Measurements from ENCODE around the gene HTR1B.

HTR1B gene, protein sequence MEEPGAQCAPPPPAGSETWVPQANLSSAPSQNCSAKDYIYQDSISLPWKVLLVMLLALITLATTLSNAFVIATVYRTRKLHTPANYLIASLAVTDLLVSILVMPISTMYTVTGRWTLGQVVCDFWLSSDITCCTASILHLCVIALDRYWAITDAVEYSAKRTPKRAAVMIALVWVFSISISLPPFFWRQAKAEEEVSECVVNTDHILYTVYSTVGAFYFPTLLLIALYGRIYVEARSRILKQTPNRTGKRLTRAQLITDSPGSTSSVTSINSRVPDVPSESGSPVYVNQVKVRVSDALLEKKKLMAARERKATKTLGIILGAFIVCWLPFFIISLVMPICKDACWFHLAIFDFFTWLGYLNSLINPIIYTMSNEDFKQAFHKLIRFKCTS

DNA sequence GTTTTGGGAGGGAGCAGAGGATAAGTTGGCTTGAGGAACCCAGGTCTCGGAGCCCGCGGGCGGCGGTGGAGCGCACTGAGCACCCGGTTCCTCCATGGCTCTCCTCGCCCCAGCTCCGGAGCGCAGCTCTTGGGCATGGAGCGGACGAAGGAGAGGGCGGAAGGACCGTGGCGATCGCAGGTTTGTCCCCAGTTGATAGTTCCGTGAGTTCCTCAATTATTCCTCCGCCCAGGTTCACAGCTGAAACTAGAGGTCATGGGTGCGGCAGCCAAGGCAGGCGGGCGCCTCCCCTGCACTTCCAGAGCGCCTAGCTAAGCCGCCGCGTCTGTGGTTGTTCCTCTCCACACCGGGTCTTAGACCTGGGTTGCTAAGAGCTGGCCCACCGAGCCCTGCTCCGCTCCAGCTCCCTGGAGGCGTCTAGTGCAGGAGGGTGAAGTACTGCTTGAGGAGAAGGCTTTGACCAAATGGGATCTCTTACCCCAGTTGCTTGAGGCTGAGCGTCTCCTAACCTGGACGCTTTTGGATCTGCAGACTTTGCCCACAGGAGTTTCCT lies at the start of gene HTR1B:
Gene HTR1B, minus strand, starts transcription at position 184 of the 553 bp plus-strand sequence. Its CDS starts 88 bp downstream, at position 96.
- FAIRE-seq (no peak), DNase-seq (ENCODE audit: insufficient read length, low spot score) (no peak)
- TF ChIP-seq POLR2A (IDR thresholded peaks at IDR 0.05; ENCODE audit: low read depth, low read length), result no peak

DNA sequence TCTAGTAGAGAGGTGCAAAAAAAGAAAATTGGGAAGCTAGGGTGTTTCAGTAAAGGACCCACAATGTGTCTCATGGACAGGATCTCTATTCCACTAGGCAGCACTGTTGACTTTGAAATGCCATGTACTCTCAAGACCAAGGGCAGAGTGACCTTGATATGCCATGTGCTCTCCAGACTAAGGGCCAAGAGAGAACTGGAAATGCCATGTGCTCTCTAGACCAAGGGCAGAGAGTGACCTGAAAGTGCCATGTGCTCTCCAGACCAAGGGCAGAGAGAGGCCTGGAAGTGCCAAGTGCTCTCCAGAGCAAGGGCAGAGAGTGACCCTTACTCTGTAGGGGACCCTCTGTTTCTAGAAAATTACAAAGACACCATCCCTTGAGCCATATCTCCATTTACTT lies 49.3 kb upstream of the HTR1B start:
- TF ChIP-seq POLR2A (IDR thresholded peaks at IDR 0.05; ENCODE audit: low read depth, low read length), result no peak
- FAIRE-seq, result no peak
- DNase-seq (ENCODE audit: insufficient read length, low spot score), result no peak

DNA sequence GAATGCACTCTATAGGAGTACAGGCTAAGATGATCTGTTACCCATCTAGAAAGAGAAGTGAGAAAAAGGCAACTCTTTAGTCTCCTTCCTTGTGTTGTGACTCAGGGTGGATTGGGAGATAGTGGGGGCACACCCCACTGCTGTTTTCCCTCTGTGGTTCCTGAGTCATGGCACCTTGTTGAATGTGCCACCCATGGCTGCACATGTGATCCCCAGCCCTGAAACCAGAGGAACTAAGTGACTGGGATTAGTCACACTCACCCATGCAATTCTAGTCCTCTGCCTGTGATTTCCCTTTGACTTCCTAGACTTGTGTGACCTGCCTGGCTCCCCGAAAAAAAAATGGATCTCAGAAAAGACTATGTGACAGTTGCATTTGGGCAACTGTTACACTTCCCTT lies 48.6 kb upstream of the HTR1B start:
- DNase-seq (ENCODE audit: insufficient read length, low spot score) (no peak), FAIRE-seq (no peak)
- TF ChIP-seq POLR2A (IDR thresholded peaks at IDR 0.05; ENCODE audit: low read depth, low read length), result no peak

DNA sequence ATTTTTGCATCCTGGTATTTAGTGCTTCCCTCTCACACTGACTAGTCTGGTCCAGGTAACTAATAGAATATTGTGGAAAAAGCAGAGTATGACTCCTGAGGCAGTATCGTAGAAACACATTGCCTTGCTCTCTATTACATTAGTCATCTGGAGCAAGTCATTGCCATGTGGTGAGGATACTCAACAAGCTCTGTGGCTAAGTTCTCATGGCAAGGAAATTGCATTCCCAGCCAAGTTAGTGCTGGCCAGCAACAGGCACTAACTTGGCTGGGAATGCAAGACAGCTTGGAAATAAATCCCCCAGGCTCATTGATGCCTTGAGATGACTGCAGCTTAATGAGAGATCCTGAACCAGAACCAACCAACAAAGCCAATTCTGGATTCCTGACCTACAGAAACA lies 39.7 kb upstream of the HTR1B start:
- FAIRE-seq, result no peak
- TF ChIP-seq POLR2A (IDR thresholded peaks at IDR 0.05; ENCODE audit: low read depth, low read length), result no peak

DNA sequence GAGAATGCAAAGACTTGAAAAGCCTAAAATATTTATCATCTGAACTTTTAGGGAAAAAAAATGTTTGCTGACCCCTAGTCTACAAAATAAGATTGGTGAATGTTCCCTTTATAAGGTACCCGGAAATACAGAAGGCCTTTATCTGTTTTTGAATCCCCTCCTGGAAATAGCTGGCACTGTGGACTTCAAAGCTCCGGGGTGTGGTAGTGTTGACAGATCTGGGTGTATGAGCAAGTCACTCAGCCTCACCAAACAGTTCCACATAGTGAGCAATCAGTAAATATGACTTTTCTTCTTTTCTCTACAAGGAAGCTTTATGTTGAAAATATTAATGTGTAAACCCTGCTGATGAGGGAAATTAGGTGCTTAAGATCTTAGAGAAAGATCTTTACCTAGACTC lies 29.2 kb upstream of the HTR1B start:
- no peak for FAIRE-seq
- DNase-seq (ENCODE audit: insufficient read length, low spot score), result no peak
- TF ChIP-seq POLR2A (IDR thresholded peaks at IDR 0.05; ENCODE audit: low read depth, low read length), result no peak

More for the DNA sequence above, 39.7 kb upstream of the HTR1B start:
- DNase-seq (ENCODE audit: insufficient read length, low spot score), result no peak

DNA sequence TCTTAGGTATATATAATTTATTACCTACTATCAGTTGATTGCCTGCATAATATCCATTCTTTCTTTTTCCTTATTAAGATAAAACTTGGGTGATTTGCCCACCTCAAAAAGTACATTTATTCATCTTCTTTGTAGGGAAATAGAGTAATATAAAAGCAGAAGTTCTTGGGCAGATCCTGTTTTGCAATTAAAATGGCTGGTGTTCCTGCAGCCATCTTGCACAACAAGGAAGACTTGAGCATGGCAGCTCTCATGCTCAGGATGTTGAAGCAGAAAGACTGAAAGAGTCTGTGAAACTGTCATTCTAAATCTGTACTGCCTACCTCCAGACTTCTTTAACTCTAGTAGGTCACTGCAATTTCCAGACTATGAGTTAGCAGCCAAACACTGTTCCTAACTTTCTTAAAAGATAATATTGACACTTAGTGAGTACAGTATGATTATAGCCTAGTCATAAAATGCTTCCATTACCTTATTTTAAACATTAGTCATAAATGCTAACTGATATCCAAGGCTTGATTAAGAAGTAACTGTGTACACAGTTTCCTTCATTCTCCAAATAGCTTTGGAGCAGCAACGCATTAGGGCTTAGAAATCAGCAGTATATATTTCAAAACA lies 24.6 kb upstream of the HTR1B start:
- no peak for TF ChIP-seq POLR2A (IDR thresholded peaks at IDR 0.05; ENCODE audit: low read depth, low read length)
- DNase-seq (ENCODE audit: insufficient read length, low spot score) (no peak), FAIRE-seq (no peak)

DNA sequence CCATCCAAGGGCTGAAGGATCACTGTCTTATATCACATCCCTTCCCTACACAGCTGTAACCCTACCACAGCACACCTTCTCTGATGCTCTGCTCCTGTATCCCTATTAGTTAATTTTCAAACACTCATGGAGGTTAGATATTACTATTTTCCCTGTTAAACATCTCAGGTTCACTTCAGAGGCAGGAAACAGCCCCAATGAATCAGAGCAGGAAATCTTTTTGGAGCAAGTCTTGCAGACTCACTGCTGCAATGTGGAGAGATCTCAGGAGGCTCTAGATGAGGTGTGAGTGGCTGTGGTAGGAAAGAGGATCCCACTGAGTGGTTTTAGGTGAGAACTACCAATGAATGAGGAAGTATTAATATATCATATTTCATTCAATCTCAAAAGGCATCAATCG lies 19.7 kb upstream of the HTR1B start:
- TF ChIP-seq POLR2A (IDR thresholded peaks at IDR 0.05; ENCODE audit: low read depth, low read length), result no peak
- no peak for FAIRE-seq
- DNase-seq (ENCODE audit: insufficient read length, low spot score), result no peak

DNA sequence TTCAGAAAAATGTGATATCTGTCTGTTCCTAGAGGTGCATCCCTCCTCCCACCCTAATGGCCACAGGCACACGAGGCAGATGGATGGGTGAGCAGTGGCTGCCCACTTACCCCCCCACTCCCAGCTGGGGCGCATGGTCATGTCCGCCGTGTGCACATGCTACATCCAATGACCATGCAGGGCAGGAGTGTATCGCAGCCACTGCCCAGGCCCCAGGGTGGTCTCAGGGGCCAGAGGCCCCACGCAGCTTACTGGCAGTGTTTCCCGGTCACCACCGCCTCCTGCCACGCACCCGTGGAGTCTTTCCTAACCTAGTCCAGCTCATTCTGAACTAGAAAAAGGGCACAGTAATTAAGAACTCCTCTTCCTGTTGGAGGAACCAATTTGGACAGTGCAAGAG lies 11.7 kb upstream of the HTR1B start:
- no peak for DNase-seq (ENCODE audit: insufficient read length, low spot score)
- FAIRE-seq, result no peak
- TF ChIP-seq POLR2A (IDR thresholded peaks at IDR 0.05; ENCODE audit: low read depth, low read length), result no peak

DNA sequence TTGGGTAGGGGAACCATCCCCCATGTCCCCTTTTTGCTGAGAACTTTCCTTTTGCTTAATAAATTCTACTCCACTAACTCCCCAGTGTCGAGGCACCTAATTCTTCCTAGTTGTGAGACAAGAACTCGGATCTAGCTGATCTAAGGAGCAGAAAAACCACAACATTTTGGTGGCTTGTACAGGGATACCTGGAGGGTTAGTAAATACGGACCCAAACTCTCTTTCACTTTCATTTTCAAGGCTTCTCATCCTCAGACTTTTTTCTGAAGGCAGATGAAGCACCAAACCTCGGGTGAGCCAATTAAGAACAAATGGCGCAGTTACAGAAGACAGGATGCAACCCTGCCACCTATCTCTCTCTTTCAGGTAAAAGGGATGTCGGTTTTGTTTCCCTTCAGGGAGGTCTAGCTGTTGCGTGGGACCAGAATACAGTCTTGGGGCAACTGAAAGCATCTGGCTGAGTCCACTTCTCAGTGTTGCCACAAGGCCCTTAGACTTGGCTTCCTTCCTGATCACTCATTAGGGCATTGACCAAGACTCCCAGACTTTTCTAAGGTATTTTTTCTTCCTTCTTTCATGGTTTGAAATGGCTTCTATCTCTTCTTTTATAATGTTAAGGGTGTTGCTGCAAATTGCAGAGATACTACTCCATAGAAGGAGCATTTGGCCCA lies 11.1 kb upstream of the HTR1B start:
- TF ChIP-seq POLR2A (IDR thresholded peaks at IDR 0.05; ENCODE audit: low read depth, low read length), result no peak
- FAIRE-seq, result no peak
- DNase-seq (ENCODE audit: insufficient read length, low spot score), result no peak

DNA sequence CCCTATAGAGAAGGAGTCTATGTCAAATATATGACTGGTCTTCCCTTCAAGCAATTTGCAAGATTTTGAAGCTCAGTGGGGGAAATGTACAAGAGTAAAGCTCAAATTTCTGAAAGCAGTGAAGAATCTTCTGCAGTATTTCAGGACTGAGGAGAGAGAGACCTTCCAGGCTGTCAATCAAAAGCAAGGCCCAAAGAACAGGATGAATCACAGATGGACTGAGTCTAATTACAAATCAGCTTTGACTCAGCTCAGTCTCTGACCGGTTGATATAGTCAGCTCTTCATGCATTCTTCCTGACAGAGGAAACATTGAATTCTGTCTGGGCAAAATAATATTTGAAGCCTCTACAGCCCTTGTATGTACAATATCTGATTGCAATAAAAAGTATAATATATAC lies 7.7 kb upstream of the HTR1B start:
- TF ChIP-seq POLR2A (IDR thresholded peaks at IDR 0.05; ENCODE audit: low read depth, low read length), result no peak
- DNase-seq (ENCODE audit: insufficient read length, low spot score) (no peak), FAIRE-seq (no peak)

DNA sequence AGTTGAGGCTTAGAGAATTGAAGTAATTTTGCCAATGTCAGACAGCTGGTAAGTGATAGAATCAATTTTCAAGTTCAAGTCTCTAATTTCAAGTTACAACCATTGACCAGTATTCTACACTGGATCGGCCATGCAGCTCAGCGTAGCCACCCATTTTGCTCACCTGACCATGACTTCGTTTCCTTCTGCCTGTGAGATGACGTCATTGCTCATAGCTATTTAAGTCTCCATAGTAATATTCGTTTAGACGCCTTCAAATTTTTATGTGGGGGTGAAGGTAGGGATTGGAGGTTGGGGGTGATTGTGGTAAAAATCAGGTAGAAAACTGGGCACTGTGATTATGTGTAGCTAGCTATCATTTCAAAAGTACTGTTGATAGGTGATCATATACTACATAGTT lies 5.6 kb upstream of the HTR1B start:
- TF ChIP-seq POLR2A (IDR thresholded peaks at IDR 0.05; ENCODE audit: low read depth, low read length), result no peak
- FAIRE-seq (no peak), DNase-seq (ENCODE audit: insufficient read length, low spot score) (no peak)

DNA sequence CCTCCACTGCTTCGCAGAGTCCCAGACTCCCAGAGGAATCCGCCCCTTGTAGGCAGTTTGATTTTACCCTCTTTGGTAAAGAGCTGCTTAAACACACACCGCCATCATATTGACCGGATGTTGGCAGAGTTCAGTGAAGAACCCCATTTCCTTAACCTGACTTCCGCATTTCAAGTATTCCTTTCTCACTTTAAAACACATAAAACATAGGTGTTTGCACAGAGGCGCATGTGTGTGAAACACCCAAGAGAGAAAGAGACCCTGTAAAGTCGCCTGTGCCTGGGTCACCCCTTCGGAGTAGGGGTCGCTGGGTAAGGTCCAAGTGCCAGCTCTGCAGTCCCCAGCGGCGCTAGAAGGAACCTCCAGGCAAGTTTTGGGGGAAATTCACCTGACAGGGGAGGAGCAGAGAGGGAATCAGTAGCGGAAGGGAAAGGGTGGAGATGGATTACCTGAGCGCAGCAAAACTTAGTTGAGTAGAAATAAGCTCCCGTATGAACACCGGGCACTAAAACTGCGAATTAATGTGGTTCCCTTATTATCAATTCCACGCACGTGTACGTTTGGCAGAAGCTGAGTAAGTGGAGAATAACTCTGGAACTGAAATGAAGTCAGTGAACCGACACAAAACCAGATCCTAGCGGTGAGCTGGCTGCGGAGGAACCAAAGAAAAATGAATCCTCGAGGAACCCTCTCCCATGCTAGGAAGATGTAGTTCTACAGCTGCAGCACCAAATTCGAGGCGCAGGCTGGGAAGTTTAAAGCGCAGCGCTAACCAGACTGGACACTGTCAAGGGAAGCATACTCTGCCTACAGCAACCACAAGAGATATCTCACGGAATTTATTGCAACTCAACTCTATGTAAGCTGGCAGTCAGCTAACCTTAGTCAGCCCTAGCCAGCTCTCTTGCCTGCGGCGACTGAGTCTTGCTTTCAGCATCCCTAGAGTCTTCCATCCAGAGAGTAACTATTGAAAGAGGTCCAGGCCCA lies 3.5 kb upstream of the HTR1B start:
- FAIRE-seq, result no peak
- TF ChIP-seq POLR2A (IDR thresholded peaks at IDR 0.05; ENCODE audit: low read depth, low read length), result no peak
- DNase-seq (ENCODE audit: insufficient read length, low spot score), result no peak

DNA sequence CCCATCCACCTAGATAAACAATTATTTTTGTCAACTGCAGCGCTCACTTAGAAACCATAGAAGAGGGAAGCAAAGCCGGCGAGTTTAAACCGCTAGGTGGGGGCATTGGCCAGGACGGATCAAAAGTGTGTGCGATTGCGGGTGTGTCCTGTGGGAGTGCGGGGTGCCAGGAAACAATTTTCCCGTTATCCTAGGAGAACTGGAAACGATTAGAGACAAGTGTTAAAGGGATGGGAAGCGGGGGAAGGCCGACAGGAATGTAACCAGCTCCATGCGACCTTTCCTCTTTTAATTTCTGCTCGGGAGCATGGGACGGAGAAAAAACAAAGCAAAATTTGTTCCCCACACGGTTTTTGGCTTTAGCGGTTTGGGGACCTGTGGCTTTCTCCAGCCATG lies 2.8 kb upstream of the HTR1B start:
- no peak for TF ChIP-seq POLR2A (IDR thresholded peaks at IDR 0.05; ENCODE audit: low read depth, low read length)
- DNase-seq (ENCODE audit: insufficient read length, low spot score) (peak; percentile 41), FAIRE-seq (no peak)

Measured in H54 (cell line).